IMR-90 (cell line): Measurements from ENCODE around the gene AGXT.

ENCODE experiments used
- BHLHE40 ChIP-seq: fragments of 150-350 bp; IDR thresholded peaks from 2 replicates; pipeline ENCODE4 v1.6.1; 2016; ENCODE audit warnings: mild to moderate bottlenecking, low read depth, low read length
- CEBPB ChIP-seq: IDR thresholded peaks from 2 replicates; pipeline ENCODE4 v1.6.1; 2012; ENCODE audit warnings: low read depth, low read length, improper control_type of control experiment
- CHD1 ChIP-seq: IDR thresholded peaks from 2 replicates; pipeline ENCODE4 v1.6.1; 2012; ENCODE audit warnings: low read depth, low read length, improper control_type of control experiment
- CTCF ChIP-seq: conservative IDR thresholded peaks from 2 replicates; pipeline ENCODE4 v1.5.1; 2012; ENCODE audit warnings: mild to moderate bottlenecking, low read depth, low read length, improper control_type of control experiment
- ELK1 ChIP-seq: fragments of 150-350 bp; IDR thresholded peaks from 2 replicates; pipeline ENCODE4 v1.6.1; 2016; ENCODE audit warnings: low read depth, mild to moderate bottlenecking, low read length, moderate library complexity, borderline replicate concordance
- FOS ChIP-seq: fragments of 150-350 bp; IDR thresholded peaks from 2 replicates; pipeline ENCODE4 v1.6.1; 2016; ENCODE audit warnings: low read depth, low read length
- MXI1 ChIP-seq: IDR thresholded peaks from 2 replicates; pipeline ENCODE4 v1.6.1; 2012; ENCODE audit warnings: low read depth, mild to moderate bottlenecking, low read length, moderate library complexity, borderline replicate concordance
- NFE2L2 ChIP-seq: fragments of 150-350 bp; IDR thresholded peaks from 2 replicates; pipeline ENCODE4 v1.6.1; 2016; ENCODE audit warnings: low read depth, mild to moderate bottlenecking, low read length
- POLR2A ChIP-seq: IDR thresholded peaks from 2 replicates; pipeline ENCODE4 v1.6.1; 2012; ENCODE audit warnings: mild to moderate bottlenecking, low read depth, low read length
- RAD21 ChIP-seq: IDR thresholded peaks from 2 replicates; pipeline ENCODE4 v1.6.1; 2012; ENCODE audit warnings: low read length, improper control_type of control experiment
- RCOR1 ChIP-seq: IDR thresholded peaks from 2 replicates; pipeline ENCODE4 v1.6.1; 2012; ENCODE audit warnings: mild to moderate bottlenecking, low read length, improper control_type of control experiment; ENCODE audit not compliant: insufficient replicate concordance
- RFX5 ChIP-seq: IDR thresholded peaks from 2 replicates; pipeline ENCODE4 v1.8.0; 2012; ENCODE audit warnings: low read depth, mild to moderate bottlenecking, low read length, moderate library complexity
- USF2 ChIP-seq: fragments of 150-350 bp; IDR thresholded peaks from 2 replicates; pipeline ENCODE4 v1.6.1; 2017; ENCODE audit warnings: mild to moderate bottlenecking, antibody characterized with exemption, low read length, low read depth

GRCh38 chr2:240912878-240913809 is 44.5 kb downstream of the AGXT start:
- TF ChIP-seq POLR2A = no peak
- no peak for TF ChIP-seq MXI1
- TF ChIP-seq RAD21 = no peak
- no peak for TF ChIP-seq RCOR1
- no peak for TF ChIP-seq USF2
- no peak for TF ChIP-seq CTCF
- no peak for TF ChIP-seq NFE2L2
- TF ChIP-seq BHLHE40 = no peak
- TF ChIP-seq CHD1 = no peak
- TF ChIP-seq RFX5 = no peak
- TF ChIP-seq FOS = no peak
- TF ChIP-seq CEBPB = no peak
- no peak for TF ChIP-seq ELK1
